HG03064 (cell line): ENCODE data around the gene SLC22A23.

ENCODE experiments used
- ATAC-seq: cut with Tn5 transposase; IDR thresholded peaks from one replicate; pipeline ENCODE4 v1.9.1; 2021; ENCODE audit warnings: low read depth; ENCODE audit not compliant: unreplicated experiment

The SLC22A23 gene

GRCh38 chr6:3291987-3292386, 164.9 kb downstream of the SLC22A23 start:
- no peak for ATAC-seq

GRCh38 chr6:3291346-3291745, 165.5 kb downstream of the SLC22A23 start:
- ATAC-seq, result no peak

GRCh38 chr6:3290931-3291211, 166.0 kb downstream of the SLC22A23 start:
- no peak for ATAC-seq

GRCh38 chr6:3290149-3290930, 166.5 kb downstream of the SLC22A23 start:
- ATAC-seq, result no peak

GRCh38 chr6:3289664-3290055, 167.2 kb downstream of the SLC22A23 start:
- no peak for ATAC-seq

GRCh38 chr6:3288711-3289663, 167.9 kb downstream of the SLC22A23 start:
- ATAC-seq, result no peak

- ATAC-seq, result no peak
Observed at GRCh38 chr6:3287976-3288707, 168.7 kb downstream of the SLC22A23 start.

GRCh38 chr6:3287308-3287707, 169.5 kb downstream of the SLC22A23 start:
- ATAC-seq, result no peak

GRCh38 chr6:3286641-3287171, 170.1 kb downstream of the SLC22A23 start:
- ATAC-seq, result no peak

GRCh38 chr6:3285732-3286131, 171.1 kb downstream of the SLC22A23 start:
- no peak for ATAC-seq

- ATAC-seq, result no peak
Observed at GRCh38 chr6:3285049-3285639, 171.7 kb downstream of the SLC22A23 start.

GRCh38 chr6:3284436-3284876, 172.4 kb downstream of the SLC22A23 start:
- ATAC-seq, result no peak

- no peak for ATAC-seq
Observed at GRCh38 chr6:3283641-3284435, 173.0 kb downstream of the SLC22A23 start.

GRCh38 chr6:3283241-3283640, 173.6 kb downstream of the SLC22A23 start:
- no peak for ATAC-seq

GRCh38 chr6:3282476-3283236, 174.2 kb downstream of the SLC22A23 start:
- no peak for ATAC-seq

- ATAC-seq, result no peak
Observed at GRCh38 chr6:3281631-3282475, 175.0 kb downstream of the SLC22A23 start.

- ATAC-seq, result no peak
Observed at GRCh38 chr6:3280866-3281465, 175.9 kb downstream of the SLC22A23 start.

GRCh38 chr6:3280091-3280490, 176.8 kb downstream of the SLC22A23 start:
- ATAC-seq, result no peak
